GM23248 (cell line): ENCODE data around the gene IL1RAPL1. TPM values are rescaled to one million over a fixed set of nuclear protein-coding genes. Genes with fewer than 3 reads are reported as not detected.

ENCODE experiments used
- DNase-seq: peaks from one replicate; pipeline ENCODE4 v3.0.0-alpha.2; 2015
- H2AFZ ChIP-seq: fragments of 200-600 bp; sonication (generic); 2 replicates; pipeline ENCODE4 v1.6.1; 2016; ENCODE audit warnings: antibody characterized with exemption
- H3F3A ChIP-seq: fragments of 200-600 bp; sonication (generic); 2 replicates; pipeline ENCODE4 v1.6.1; 2016; ENCODE audit warnings: mild to moderate bottlenecking, antibody characterized with exemption, mixed run types; ENCODE audit not compliant: insufficient read depth
- H3K27ac ChIP-seq: fragments of 200-600 bp; sonication (generic); 2 replicates; pipeline ENCODE4 v1.5.1; 2016; ENCODE audit warnings: mild to moderate bottlenecking
- H3K27me3 ChIP-seq: fragments of 200-600 bp; sonication (generic); replicated peaks from 2 replicates; pipeline ENCODE4 v1.6.1; 2016; ENCODE audit warnings: mild to moderate bottlenecking; ENCODE audit not compliant: insufficient read depth
- H3K36me3 ChIP-seq: fragments of 200-600 bp; sonication (generic); 2 replicates; pipeline ENCODE4 v1.6.1; 2016; ENCODE audit warnings: low read depth, mild to moderate bottlenecking
- H3K4me1 ChIP-seq: fragments of 200-600 bp; sonication (generic); 2 replicates; pipeline ENCODE4 v1.6.1; 2016; ENCODE audit warnings: mild to moderate bottlenecking; ENCODE audit not compliant: insufficient read depth
- H3K4me2 ChIP-seq: fragments of 200-600 bp; sonication (generic); one replicate; pipeline ENCODE4 v1.6.1; 2016; ENCODE audit warnings: mild to moderate bottlenecking; ENCODE audit not compliant: unreplicated experiment
- H3K4me3 ChIP-seq: fragments of 200-600 bp; sonication (generic); 2 replicates; pipeline ENCODE4 v1.5.1; 2016; ENCODE audit warnings: mild to moderate bottlenecking
- H3K79me2 ChIP-seq: fragments of 200-600 bp; sonication (generic); 2 replicates; pipeline ENCODE4 v1.6.1; 2016; ENCODE audit warnings: mild to moderate bottlenecking; ENCODE audit not compliant: insufficient read depth
- H3K9ac ChIP-seq: fragments of 200-600 bp; sonication (generic); 2 replicates; pipeline ENCODE4 v1.6.1; 2016; ENCODE audit warnings: mild to moderate bottlenecking
- H3K9me2 ChIP-seq: fragments of 200-600 bp; sonication (generic); 2 replicates; pipeline ENCODE4 v1.6.1; 2016; ENCODE audit warnings: mixed run types, mild to moderate bottlenecking, moderate library complexity; ENCODE audit not compliant: insufficient read depth
- H3K9me3 ChIP-seq: fragments of 200-600 bp; sonication (generic); one replicate; pipeline ENCODE4 v1.6.1; 2017; ENCODE audit warnings: low read depth
- H4K20me1 ChIP-seq: fragments of 200-600 bp; sonication (generic); 2 replicates; pipeline ENCODE4 v1.6.0; 2016; ENCODE audit not compliant: insufficient read depth
- EZH2 ChIP-seq: fragments of 200-600 bp; sonication (generic); IDR thresholded peaks from 2 replicates; pipeline ENCODE4 v1.6.1; 2018; ENCODE audit warnings: antibody characterized with exemption, mild to moderate bottlenecking; ENCODE audit not compliant: insufficient read depth, poor library complexity, severe bottlenecking
- EZH2phosphoT487 ChIP-seq: fragments of 200-600 bp; sonication (generic); IDR thresholded peaks from 2 replicates; pipeline ENCODE4 v1.6.1; 2018; ENCODE audit warnings: antibody characterized with exemption, moderate library complexity, mild to moderate bottlenecking, low read depth; ENCODE audit not compliant: insufficient read depth
- WGBS, 2 experiments: methylation state at CpG; one replicate each; pipeline ENCODE4 v1.1.6; 2015 to 2017; ENCODE audit warnings: low lambda C conversion rate in 2 of 2, low coverage in 1 of 2; ENCODE audit errors: missing lambda C conversion rate in 2 of 2; 5-methylcytosine and 5-hydroxymethylcytosine counted together
- in situ Hi-C: fragments of 300-500 bp; cut with MboI; formaldehyde crosslinking; loops from 2 replicates; pipeline ENCODE4 v1.15.0; 2020
- polyA plus RNA-seq: library from polyadenylated mRNA; unstranded; fragments of >200 nt; fragmentation: Nextera tagmentation; extraction: Ambion mirVana; gene quantifications from 2 replicates; pipeline ENCODE4 v1.2.1, GENCODE V29; 2016
- total RNA-seq: library from RNA; depleted of rRNA; stranded (reverse); fragments of >200 nt; shearing (Covaris generic); gene quantifications from 2 replicates; pipeline ENCODE4 v1.2.3, GENCODE V29; 2014

IL1RAPL1 gene
- total and polyA plus RNA-seq, 2 experiments from 2014 or later, result not detected

DNA sequence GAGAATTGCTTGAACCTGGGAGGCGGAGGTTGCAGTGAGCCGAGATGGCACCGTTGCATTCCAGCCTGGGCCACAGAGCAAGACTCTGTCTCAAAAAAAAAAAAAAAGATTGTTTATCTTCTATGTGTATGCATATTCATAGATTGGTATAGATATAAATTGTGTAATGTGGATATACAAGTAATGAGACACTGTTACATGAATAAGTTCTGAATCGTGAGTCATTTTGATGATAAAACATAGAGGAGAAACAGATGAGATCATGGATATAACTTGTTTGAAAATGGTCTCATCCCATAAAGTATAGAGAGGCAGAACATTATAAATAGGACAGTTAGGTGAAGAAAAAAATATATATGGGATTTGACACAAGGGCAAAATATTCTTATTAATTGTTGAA, 628.0 kb downstream of the IL1RAPL1 start:
- H3K79me2 ChIP-seq, result no peaks in the 10 kb centered on the region
- no peak overlapping the region for H3K9ac ChIP-seq
- peak; percentile 1 for DNase-seq
- 0 to 41% methylated on average over 1 to 4 of the region's 4 CpGs for WGBS, 2 experiments
- no peaks in the 10 kb centered on the region for H3K27me3 ChIP-seq
- in situ Hi-C loops, result no loop called here
- H3K36me3 ChIP-seq, result no peaks in the 10 kb centered on the region
- H3K27ac ChIP-seq, result no peak overlapping the region
- no peaks in the 10 kb centered on the region for H3K9me3 ChIP-seq
- TF ChIP-seq EZH2phosphoT487, result no peak
- no peaks in the 10 kb centered on the region for H4K20me1 ChIP-seq
- no peak overlapping the region for H3K4me2 ChIP-seq
- H3F3A ChIP-seq, result no peaks in the 10 kb centered on the region
- H3K4me1 ChIP-seq, result no peaks in the 10 kb centered on the region
- H3K9me2 ChIP-seq, result no peaks in the 10 kb centered on the region
- H2AFZ ChIP-seq, result no peak overlapping the region
- no peak overlapping the region for H3K4me3 ChIP-seq

DNA sequence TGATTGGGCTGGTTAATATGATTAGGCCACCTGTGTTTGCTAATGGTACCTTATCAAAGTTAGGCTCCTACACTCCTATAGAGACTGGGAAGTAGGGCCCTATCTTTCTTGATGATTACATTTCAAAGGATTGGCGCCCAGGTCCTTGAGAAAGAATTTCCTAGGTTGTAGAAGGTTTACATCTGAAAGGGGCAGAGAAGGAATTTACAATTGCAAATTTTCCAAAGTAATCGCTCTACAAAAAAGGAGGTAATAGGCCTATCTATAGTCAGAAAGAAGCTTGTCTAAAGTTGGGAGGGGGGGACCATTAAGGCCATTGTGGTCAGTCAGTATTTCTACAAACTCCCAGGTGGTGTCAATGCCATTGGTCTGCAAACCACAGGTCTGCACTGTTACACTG, 638.4 kb downstream of the IL1RAPL1 start:
- Histone ChIP-seq H3K4me1 (no peaks in the 10 kb centered on the region), H3K9me3 (no peaks in the 10 kb centered on the region), H3K4me3 (no peak overlapping the region), H3K9me2 (no peaks in the 10 kb centered on the region), H3K4me2 (no peak overlapping the region), H3K36me3 (no peaks in the 10 kb centered on the region), H3K27me3 (no peaks in the 10 kb centered on the region), H3K79me2 (no peaks in the 10 kb centered on the region), H2AFZ (no peak overlapping the region), H3K27ac (no peak overlapping the region), H3F3A (no peaks in the 10 kb centered on the region), H3K9ac (no peak overlapping the region), H4K20me1 (no peaks in the 10 kb centered on the region)
- 18 to 22% methylated on average over 1 to 2 of the region's 2 CpGs for WGBS, 2 experiments
- no peak for TF ChIP-seq EZH2
- TF ChIP-seq EZH2phosphoT487, result no peak
- in situ Hi-C loops, result no loop called here
- DNase-seq, result no peak

DNA sequence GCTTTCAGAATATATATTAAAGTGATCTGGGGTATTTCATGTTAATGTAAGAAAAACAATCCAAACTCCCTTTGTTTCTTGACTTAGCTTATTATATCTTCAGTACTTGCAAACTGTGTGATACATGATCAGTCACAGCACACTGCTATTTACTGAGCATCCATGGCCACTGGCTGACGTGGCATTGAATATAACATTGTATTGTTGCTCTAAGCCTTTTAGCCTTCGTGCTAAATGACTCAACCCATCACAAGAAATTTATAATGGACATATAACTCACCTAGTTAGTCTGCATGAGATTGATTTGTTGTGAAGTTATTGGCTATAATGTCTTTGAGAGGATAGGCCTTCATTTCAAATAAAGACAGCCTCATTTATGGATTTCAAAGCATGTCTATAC, 642.6 kb downstream of the IL1RAPL1 start:
- Histone ChIP-seq H3K9ac (no peak overlapping the region), H3K4me2 (no peak overlapping the region), H3K9me3 (no peaks in the 10 kb centered on the region), H3K27me3 (no peaks in the 10 kb centered on the region), H3K4me1 (no peaks in the 10 kb centered on the region), H4K20me1 (no peaks in the 10 kb centered on the region), H3K79me2 (no peaks in the 10 kb centered on the region), H2AFZ (no peak overlapping the region), H3K9me2 (no peaks in the 10 kb centered on the region), H3K4me3 (no peak overlapping the region), H3K36me3 (no peaks in the 10 kb centered on the region), H3K27ac (no peak overlapping the region), H3F3A (no peaks in the 10 kb centered on the region)
- WGBS, 2 experiments, result 0 to 17% methylated on average over 1 to 2 of the region's 2 CpGs
- no peak for TF ChIP-seq EZH2phosphoT487
- TF ChIP-seq EZH2, result no peak
- in situ Hi-C loops, result no loop called here
- DNase-seq, result peak; percentile 35

DNA sequence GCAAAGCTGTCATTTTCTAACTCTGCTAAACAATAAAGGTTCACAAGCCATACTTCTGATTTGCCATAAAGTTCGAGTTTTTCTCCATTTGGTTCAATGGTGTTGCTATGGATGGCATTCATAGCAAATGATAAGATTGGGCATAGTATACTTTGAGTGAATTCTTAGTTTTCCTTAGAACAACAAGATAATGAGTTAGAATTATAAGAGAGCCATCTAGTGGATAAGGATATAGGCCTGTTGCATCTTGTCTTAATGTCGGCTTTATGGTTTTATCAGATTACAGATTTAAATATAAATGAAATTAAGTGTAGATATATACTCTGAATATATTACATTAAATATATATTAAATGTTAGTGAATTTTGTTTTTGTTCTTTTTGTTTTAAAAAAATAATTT, 644.6 kb downstream of the IL1RAPL1 start:
- H3F3A ChIP-seq, result no peaks in the 10 kb centered on the region
- H3K9me2 ChIP-seq, result no peaks in the 10 kb centered on the region
- H3K4me1 ChIP-seq, result no peaks in the 10 kb centered on the region
- no peaks in the 10 kb centered on the region for H3K79me2 ChIP-seq
- 10 to 15% methylated on average over 2 of the region's 2 CpGs for WGBS, 2 experiments
- no peak overlapping the region for H3K9ac ChIP-seq
- peak; percentile 5 for DNase-seq
- in situ Hi-C loops, result no loop called here
- no peak overlapping the region for H2AFZ ChIP-seq
- no peak for TF ChIP-seq EZH2
- TF ChIP-seq EZH2phosphoT487, result no peak
- H3K4me2 ChIP-seq, result no peak overlapping the region
- H3K27ac ChIP-seq, result no peak overlapping the region
- no peak overlapping the region for H3K4me3 ChIP-seq
- H3K9me3 ChIP-seq, result no peaks in the 10 kb centered on the region
- H3K36me3 ChIP-seq, result no peaks in the 10 kb centered on the region
- H4K20me1 ChIP-seq, result no peaks in the 10 kb centered on the region
- H3K27me3 ChIP-seq, result no peaks in the 10 kb centered on the region

DNA sequence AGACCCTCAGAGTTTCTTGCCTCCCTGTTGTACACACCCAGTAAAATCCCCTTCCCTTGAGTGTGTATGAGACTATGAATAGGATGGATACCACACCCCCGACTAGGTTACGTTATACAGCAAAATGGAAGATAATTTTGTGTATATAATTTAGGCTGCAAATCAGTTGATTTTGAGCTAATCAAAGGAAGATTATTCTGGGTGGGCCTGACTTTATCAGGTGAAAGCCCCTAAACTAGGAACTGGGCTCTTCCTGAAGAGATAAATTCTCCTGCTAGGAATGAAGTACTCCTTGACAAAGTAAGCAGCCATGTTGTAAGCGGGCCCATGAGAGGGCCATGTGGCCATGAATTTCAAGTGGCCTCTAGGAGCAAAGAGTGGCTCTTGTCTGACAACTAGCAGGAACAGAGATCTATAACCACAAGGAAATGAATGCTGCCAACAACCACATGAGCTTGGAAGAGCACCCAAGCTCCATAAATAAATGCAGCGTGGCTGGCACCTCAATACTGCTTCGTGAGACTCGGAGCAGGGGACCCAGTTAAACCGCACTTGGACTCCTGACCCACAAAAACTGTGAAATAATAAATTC, 646.4 kb downstream of the IL1RAPL1 start:
- Histone ChIP-seq H3K4me1 (no peaks in the 10 kb centered on the region), H3K9me3 (no peaks in the 10 kb centered on the region), H3K79me2 (no peaks in the 10 kb centered on the region), H3K4me3 (no peak overlapping the region), H3K9ac (no peak overlapping the region), H3K27me3 (no peaks in the 10 kb centered on the region), H3K9me2 (no peaks in the 10 kb centered on the region), H3K4me2 (no peak overlapping the region), H3F3A (no peaks in the 10 kb centered on the region), H4K20me1 (no peaks in the 10 kb centered on the region), H3K36me3 (no peaks in the 10 kb centered on the region), H2AFZ (no peak overlapping the region), H3K27ac (no peak overlapping the region)
- DNase-seq, result no peak
- in situ Hi-C loops, result no loop called here
- WGBS, 2 experiments, result 53 to 62% methylated on average over 7 of the region's 7 CpGs
- TF ChIP-seq EZH2, result no peak
- no peak for TF ChIP-seq EZH2phosphoT487
